HG02610 (cell line): ENCODE data around the gene PHF3.

Experiments
- ATAC-seq: cut with Tn5 transposase; IDR thresholded peaks from one replicate; pipeline ENCODE4 v1.9.1; 2021; ENCODE audit warnings: mild to moderate bottlenecking, moderate library complexity; ENCODE audit not compliant: unreplicated experiment

The PHF3 gene

GRCh38 chr6:63644668-63645326 is 9.2 kb downstream of the PHF3 start:
- no peak for ATAC-seq

GRCh38 chr6:63649269-63649668 is 13.7 kb downstream of the PHF3 start:
- no peak for ATAC-seq

- no peak for ATAC-seq
These were observed 14.3 kb downstream of the PHF3 start for GRCh38 chr6:63649847-63650265.

GRCh38 chr6:63652980-63653379 is 17.4 kb downstream of the PHF3 start:
- ATAC-seq, result no peak

- no peak for ATAC-seq
These were observed 25.2 kb downstream of the PHF3 start for GRCh38 chr6:63660757-63661156.

GRCh38 chr6:63661769-63662168 is 26.2 kb downstream of the PHF3 start:
- ATAC-seq, result no peak

GRCh38 chr6:63663147-63663955 is 27.7 kb downstream of the PHF3 start:
- no peak for ATAC-seq

- ATAC-seq, result no peak
These were observed 28.3 kb downstream of the PHF3 start for GRCh38 chr6:63663956-63664281.

- no peak for ATAC-seq
These were observed 35.6 kb downstream of the PHF3 start for GRCh38 chr6:63671098-63671754.

- ATAC-seq, result no peak
These were observed 37.1 kb downstream of the PHF3 start for GRCh38 chr6:63672582-63673129.

GRCh38 chr6:63673692-63674091 is 38.1 kb downstream of the PHF3 start:
- no peak for ATAC-seq

GRCh38 chr6:63674635-63675034 is 39.0 kb downstream of the PHF3 start:
- no peak for ATAC-seq

- no peak for ATAC-seq
These were observed 39.5 kb downstream of the PHF3 start for GRCh38 chr6:63675138-63675537.

- ATAC-seq, result no peak
These were observed 41.0 kb downstream of the PHF3 start for GRCh38 chr6:63676412-63677114.

- ATAC-seq, result no peak
These were observed 41.7 kb downstream of the PHF3 start for GRCh38 chr6:63677282-63677681.

- no peak for ATAC-seq
These were observed 47.5 kb downstream of the PHF3 start for GRCh38 chr6:63683071-63683603.

GRCh38 chr6:63685446-63686379 is 50.1 kb downstream of the PHF3 start:
- ATAC-seq, result peak; percentile 83

- ATAC-seq, result no peak
These were observed 53.8 kb downstream of the PHF3 start for GRCh38 chr6:63689421-63689820.

GRCh38 chr6:63690221-63690620 is 54.6 kb downstream of the PHF3 start:
- ATAC-seq, result no peak

- ATAC-seq, result no peak
These were observed 70.1 kb downstream of the PHF3 start for GRCh38 chr6:63705707-63706106.
